Panc1 (cell line): Measurements from ENCODE around the gene LIMK1. TPM values are rescaled to one million over a fixed set of nuclear protein-coding genes. Genes with fewer than 3 reads are reported as not detected.

ENCODE experiments used
- ATAC-seq: fragments of 200-7000 bp; cut with Tn5 transposase; 2 replicates; pipeline ENCODE4 v1.9.1; 2020; ENCODE audit warnings: mild to moderate bottlenecking, moderate library complexity
- BruUV-seq: library from RNA; stranded (reverse); fragments of 400-500 nt; replicated peaks from 2 replicates; lab custom pipeline; 2021; lab: Mats Ljungman, UMichigan
- CTCF ChIA-PET: fragments of 300-600 bp; sonication (Branson Sonifier 250); formaldehyde crosslinking; loops from one replicate; lab custom pipeline; 2022; ENCODE audit warnings: antibody characterized with exemption; lab: Charles Lee
- POLR2A ChIA-PET: fragments of 300-600 bp; sonication (Branson Sonifier 250); formaldehyde crosslinking; loops from one replicate; lab custom pipeline; 2022; ENCODE audit warnings: antibody characterized with exemption; lab: Charles Lee
- DNase-seq: peaks from one replicate; pipeline ENCODE4 v3.0.0-alpha.2; 2010; ENCODE audit warnings: low read depth, low spot score
- H3K27ac ChIP-seq: 2 replicates; pipeline ENCODE4 v1.5.1; 2011; ENCODE audit warnings: mild to moderate bottlenecking, low read length, inconsistent platforms
- H3K27me3 ChIP-seq: fragments of 200-500 bp; sonication (Bioruptor generic); 2 replicates; pipeline ENCODE4 v1.6.0; 2014; ENCODE audit warnings: low read length, inconsistent platforms; ENCODE audit not compliant: control insufficient read depth, insufficient read depth
- H3K36me3 ChIP-seq: fragments of 200-500 bp; sonication (Bioruptor generic); 2 replicates; pipeline ENCODE4 v1.5.1; 2014; ENCODE audit warnings: inconsistent platforms, mild to moderate bottlenecking, low read length, moderate library complexity; ENCODE audit not compliant: control insufficient read depth, insufficient read depth
- H3K4me1 ChIP-seq: 2 replicates; pipeline ENCODE4 v1.5.1; 2011; ENCODE audit warnings: inconsistent platforms, mild to moderate bottlenecking, low read length, moderate library complexity; ENCODE audit not compliant: control insufficient read depth, insufficient read depth
- H3K4me3 ChIP-seq, 2 experiments: 2 replicates each; pipeline ENCODE4 v1.5.1; 2011 to 2012; ENCODE audit warnings: low read depth in 2 of 2, low read length in 2 of 2, mild to moderate bottlenecking in 2 of 2, inconsistent platforms in 1 of 2, moderate library complexity in 1 of 2
- H3K9me3 ChIP-seq: fragments of 200-500 bp; sonication (Bioruptor generic); 2 replicates; pipeline ENCODE4 v1.5.1; 2014; ENCODE audit warnings: low read depth, mild to moderate bottlenecking, inconsistent platforms, low read length, moderate library complexity; ENCODE audit not compliant: control insufficient read depth, insufficient read depth
- CTCF ChIP-seq: fragments of 450-650 bp; IDR thresholded peaks from 2 replicates; pipeline ENCODE4 v1.5.1; 2017; ENCODE audit warnings: mild to moderate bottlenecking
- POLR2AphosphoS5 ChIP-seq: IDR thresholded peaks from 2 replicates; pipeline ENCODE4 v1.6.1; 2012; ENCODE audit warnings: mild to moderate bottlenecking, low read depth, low read length, moderate library complexity
- SIN3A ChIP-seq: IDR thresholded peaks from 2 replicates; pipeline ENCODE4 v1.6.1; 2012; ENCODE audit warnings: low read depth, mild to moderate bottlenecking, low read length, moderate library complexity, borderline replicate concordance; ENCODE audit not compliant: insufficient read depth
- TCF7L2 ChIP-seq: IDR thresholded peaks from 2 replicates; pipeline ENCODE4 v1.6.1; 2011; ENCODE audit warnings: mild to moderate bottlenecking, low read depth, low read length, inconsistent platforms
- in situ Hi-C: cut with HindIII; loops from 2 replicates; pipeline ENCODE4 v1.10.0; 2016; ENCODE audit warnings: low sequenced_read_pairs, low pct_unique_long_range_greater_than_20kb
- intact Hi-C: fragments of 100-400 bp; cut with micrococcal nuclease; formaldehyde crosslinking; loops from one replicate; pipeline ENCODE4 v1.10.0; 2022; ENCODE audit not compliant: unreplicated experiment
- total RNA-seq: library from RNA; stranded (reverse); gene quantifications from one replicate; pipeline ENCODE4 v1.2.1, GENCODE V29; 2021; ENCODE audit not compliant: unreplicated experiment
- TF ChIP-seq, protein P1 (sequence below), 2 experiments: IDR thresholded peaks; 2 replicates each; pipeline ENCODE4 v1.6.1; 2011 to 2012; ENCODE audit warnings: low read depth in 2 of 2, control low read depth in 1 of 2, low read length in 1 of 2, mild to moderate bottlenecking in 1 of 2, moderate library complexity in 1 of 2; ENCODE audit not compliant: insufficient read depth in 1 of 2

The LIMK1 gene
- total RNA-seq, 1 experiment from 2014 or later, result 59.6 TPM

DNA sequence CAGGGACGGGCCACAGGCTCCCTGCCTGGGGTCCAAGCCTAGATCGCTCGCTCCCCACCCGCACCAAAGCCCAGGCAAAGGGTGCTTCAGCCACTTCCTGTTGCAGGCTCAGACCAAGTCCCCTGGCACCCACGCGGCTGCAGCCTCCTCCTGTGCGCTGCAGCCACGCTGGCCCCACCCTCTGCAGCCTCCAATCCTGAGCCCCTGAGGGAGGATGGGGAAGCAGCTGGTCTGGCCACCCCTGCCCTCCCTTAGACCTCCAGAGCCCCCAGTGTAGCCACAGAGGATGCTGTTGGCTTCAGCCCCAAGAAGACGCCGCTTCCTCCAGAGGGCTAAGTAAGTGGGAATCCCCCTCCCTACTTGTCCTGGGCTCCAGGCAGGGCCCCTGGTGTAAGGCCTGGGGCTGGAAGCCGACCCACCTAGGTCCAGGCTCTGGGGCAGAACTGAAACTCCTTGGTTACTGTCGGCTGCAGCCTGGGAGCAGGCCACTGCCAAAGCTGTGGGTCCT is 9.4 kb downstream of the LIMK1 start:
- no TSS peak for BruUV-seq
- ChIA-PET POLR2A (interaction anchor here (0.5 to 0.6 kb wide), 2 partner anchors 152 to 207 kb away, joined by 4 read pairs; no protein-coding TSS in a partner anchor), CTCF (no interaction called here)
- Histone ChIP-seq H3K36me3 (no peaks in the 10 kb centered on the region), H3K9me3 (no peaks in the 10 kb centered on the region), H3K27ac (peak overlapping the region; percentile 75), H3K4me3 (no peak overlapping the region), H3K4me1 (peaks cover 30% of the 10 kb centered on the region), H3K27me3 (no peaks in the 10 kb centered on the region)
- in situ Hi-C loops, result no loop called here
- intact Hi-C loops, result no loop called here
- TF ChIP-seq, protein P1, sequence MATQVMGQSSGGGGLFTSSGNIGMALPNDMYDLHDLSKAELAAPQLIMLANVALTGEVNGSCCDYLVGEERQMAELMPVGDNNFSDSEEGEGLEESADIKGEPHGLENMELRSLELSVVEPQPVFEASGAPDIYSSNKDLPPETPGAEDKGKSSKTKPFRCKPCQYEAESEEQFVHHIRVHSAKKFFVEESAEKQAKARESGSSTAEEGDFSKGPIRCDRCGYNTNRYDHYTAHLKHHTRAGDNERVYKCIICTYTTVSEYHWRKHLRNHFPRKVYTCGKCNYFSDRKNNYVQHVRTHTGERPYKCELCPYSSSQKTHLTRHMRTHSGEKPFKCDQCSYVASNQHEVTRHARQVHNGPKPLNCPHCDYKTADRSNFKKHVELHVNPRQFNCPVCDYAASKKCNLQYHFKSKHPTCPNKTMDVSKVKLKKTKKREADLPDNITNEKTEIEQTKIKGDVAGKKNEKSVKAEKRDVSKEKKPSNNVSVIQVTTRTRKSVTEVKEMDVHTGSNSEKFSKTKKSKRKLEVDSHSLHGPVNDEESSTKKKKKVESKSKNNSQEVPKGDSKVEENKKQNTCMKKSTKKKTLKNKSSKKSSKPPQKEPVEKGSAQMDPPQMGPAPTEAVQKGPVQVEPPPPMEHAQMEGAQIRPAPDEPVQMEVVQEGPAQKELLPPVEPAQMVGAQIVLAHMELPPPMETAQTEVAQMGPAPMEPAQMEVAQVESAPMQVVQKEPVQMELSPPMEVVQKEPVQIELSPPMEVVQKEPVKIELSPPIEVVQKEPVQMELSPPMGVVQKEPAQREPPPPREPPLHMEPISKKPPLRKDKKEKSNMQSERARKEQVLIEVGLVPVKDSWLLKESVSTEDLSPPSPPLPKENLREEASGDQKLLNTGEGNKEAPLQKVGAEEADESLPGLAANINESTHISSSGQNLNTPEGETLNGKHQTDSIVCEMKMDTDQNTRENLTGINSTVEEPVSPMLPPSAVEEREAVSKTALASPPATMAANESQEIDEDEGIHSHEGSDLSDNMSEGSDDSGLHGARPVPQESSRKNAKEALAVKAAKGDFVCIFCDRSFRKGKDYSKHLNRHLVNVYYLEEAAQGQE (IDR thresholded peaks at IDR 0.05; ENCODE audit: insufficient read depth in 1 of 2, low read depth in 2 of 2, low read length in 1 of 2), result no peak
- no peak for DNase-seq
- ATAC-seq, result peak; percentile 29

DNA sequence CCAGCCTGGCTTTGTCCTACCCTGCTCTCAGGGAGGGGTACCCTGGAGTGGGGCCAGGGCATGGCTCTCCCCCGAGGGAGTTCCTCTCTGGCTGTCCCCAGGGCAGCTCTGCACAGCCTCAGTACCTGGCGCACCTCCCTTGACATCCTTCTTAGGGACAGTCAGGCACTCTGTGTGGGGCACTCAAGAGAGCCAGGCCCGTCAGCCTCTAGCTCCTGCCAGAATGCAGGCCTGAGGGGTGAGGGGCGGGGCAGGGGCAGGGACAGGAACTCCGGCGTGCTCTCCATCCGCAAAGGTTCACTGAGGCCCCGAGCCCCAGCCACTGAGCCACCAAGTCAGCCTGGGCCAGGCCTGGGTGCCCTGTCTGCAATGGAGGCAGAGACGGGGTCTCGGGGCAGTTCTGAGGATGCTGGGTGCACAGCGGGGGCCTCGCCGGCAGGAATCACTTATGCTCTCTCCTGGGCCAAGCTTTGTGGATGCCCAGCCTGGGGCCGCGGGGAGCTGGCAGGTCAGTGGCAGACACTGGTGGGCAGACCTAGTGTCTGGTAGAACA is 10.1 kb downstream of the LIMK1 start:
- no peaks in the 10 kb centered on the region for H3K27me3 ChIP-seq
- POLR2A ChIA-PET, result interaction anchor here (0.6 kb wide), 1 partner anchor 152 kb away, joined by 4 read pairs; no protein-coding TSS in a partner anchor
- H3K36me3 ChIP-seq, result no peaks in the 10 kb centered on the region
- ATAC-seq (peak; percentile 50), DNase-seq (no peak)
- peaks cover 30% of the 10 kb centered on the region for H3K4me1 ChIP-seq
- CTCF ChIA-PET, result interaction anchor here (0.6 kb wide), 1 partner anchor 120 kb away, joined by 3 read pairs; no protein-coding TSS in a partner anchor
- intact Hi-C loops (no loop called here), in situ Hi-C loops (no loop called here)
- no peaks in the 10 kb centered on the region for H3K9me3 ChIP-seq
- no TSS peak for BruUV-seq
- H3K4me3 ChIP-seq, result peak overlapping the region in 1 of 2 experiments; percentile 45; a peak in 1 of 4 replicates
- H3K27ac ChIP-seq, result peak overlapping the region; percentile 75
- TF ChIP-seq SIN3A (no peak), CTCF (no peak), POLR2AphosphoS5 (no peak), TCF7L2 (no peak)
- TF ChIP-seq, protein P1 (IDR thresholded peaks at IDR 0.05; ENCODE audit: insufficient read depth in 1 of 2, low read depth in 2 of 2, low read length in 1 of 2), result no peak
